GM18873 (cell line): ENCODE measurements around the gene GPHN.
A peak's percentile ranks its signal among the peaks of the same experiment; 100 is the strongest.
"Not testable (repeated sequence)": the region's sequence is repeated elsewhere in the genome, so short reads cannot be mapped to it uniquely, and the experiment has no call there.

Experiments
- ATAC-seq: cut with Tn5 transposase; IDR thresholded peaks from one replicate; pipeline ENCODE4 v1.9.1; 2021; ENCODE audit warnings: mild to moderate bottlenecking, moderate library complexity, moderate number of reproducible peaks; ENCODE audit not compliant: unreplicated experiment, low FRiP score

GPHN gene

GRCh38 chr14:66498311-66498710 is 9.6 kb upstream of the GPHN start:
- ATAC-seq, result no peak

DNA sequence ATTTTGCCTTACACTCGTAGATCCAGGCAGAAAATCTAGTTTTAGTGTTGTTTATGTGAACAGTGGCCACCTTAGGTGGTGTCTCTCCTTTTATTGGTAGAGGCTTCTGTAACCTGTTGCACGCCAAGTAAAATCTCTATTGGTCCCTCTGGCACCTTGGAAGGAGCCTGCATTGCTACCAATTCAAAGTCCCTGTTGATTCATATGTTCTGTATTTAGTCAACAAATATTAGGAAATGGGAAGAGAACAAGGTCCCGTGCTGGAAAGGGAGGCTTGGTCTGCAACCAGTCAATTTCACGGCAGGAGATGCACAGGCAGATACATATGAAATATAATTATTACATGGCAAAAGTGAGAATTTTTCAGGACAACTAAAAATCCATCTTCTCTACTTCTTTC is 6.4 kb upstream of the GPHN start:
- ATAC-seq, result no peak

- ATAC-seq, result not testable (repeated sequence)
Measured at GRCh38 chr14:66502836-66503235, 5.1 kb upstream of the GPHN start.

- ATAC-seq, result no peak
Measured at GRCh38 chr14:66503532-66503931, 4.4 kb upstream of the GPHN start.

GRCh38 chr14:66507181-66507721 is 696 bp upstream of the GPHN start:
- peak; percentile 16 for ATAC-seq

DNA sequence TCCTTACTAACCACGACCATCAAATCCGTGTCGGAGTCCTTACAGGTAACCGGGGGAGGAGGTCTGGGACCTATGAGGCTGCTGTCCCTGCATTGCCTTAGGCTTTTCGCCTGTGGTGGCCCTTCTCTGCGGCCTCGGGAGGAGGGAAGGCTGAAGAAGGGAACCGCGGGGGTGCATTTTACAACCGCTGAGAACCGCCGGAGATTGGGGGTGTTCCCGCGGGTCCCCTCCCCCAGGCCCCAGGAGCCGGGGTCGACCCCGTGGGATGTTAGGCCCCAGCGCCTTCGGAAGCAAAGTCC is 549 bp downstream of the GPHN start:
- no peak for ATAC-seq

DNA sequence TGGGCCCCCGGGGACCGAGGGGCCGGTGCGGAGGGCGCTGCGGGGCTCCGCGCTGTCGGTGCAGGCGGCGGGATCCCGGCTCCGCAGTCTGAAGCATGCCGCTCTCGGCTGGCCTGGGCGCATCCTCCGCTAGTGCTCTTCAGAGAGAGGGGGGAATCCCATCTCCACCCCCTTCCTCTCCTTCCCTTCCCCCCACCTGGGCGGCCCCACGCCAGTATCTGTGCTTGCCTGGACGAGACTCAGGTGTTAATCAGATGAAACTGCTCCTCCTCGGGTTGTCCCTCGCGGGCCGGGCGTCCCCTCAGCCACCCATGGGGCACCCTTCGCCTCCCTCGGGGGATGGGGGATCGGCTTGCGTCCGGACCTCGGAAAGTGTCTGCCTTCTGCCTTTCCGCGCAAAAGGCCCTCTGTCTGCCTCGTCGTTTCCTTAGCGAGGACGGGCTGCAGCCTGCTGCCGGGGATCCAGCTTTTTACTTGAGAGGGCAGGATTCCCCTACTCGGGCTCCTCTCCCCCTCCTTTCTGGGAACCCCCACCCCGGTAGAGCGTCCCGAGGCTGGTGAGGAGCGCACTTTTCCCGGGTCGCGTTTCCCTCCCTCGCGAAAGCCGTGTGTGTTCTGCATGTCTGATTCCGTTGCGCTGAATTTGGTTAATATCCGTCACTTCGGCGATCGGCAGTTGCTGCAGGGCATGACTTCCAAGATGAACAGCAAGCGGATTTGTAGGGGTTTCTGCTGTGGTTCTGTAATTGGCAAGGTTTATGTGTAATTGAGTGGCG is 1.1 kb downstream of the GPHN start:
- no peak for ATAC-seq

DNA sequence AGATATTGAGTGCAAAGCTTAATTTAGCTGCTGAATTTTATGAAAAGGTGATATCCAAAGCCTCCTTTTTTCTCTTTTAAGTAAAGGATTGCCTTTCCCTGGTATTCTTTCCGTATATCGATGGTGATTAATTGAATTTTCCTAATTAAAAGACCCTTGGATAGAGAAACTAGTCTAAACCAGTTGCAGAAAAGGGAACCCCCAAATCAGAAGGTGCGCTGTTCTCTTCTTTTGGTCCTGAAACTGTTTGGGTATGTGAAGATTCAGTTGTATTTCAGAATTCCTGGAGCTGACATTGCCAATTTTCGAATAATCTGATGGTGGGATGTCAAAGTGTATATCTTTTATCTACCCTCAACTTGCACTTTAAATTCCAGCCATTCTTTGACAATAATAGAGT is 1.9 kb downstream of the GPHN start:
- ATAC-seq, result no peak

DNA sequence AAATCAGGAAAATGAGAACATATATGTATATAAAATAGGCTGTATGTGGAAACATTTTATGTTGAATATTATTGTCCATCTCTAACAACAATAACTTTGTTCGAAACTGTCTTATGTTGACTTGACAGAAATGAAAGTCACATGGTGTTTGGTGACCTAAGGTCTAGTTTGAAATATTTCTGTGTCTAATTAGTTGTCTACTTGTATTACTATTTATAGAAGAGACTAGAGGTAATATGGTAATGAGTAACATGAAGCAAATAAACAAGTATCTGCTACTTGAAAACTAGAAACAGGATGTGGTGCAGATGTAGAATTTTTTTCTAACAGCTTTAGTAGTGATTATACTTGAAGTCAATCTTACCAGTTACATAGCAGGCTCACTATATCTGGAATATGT is 3.9 kb downstream of the GPHN start:
- ATAC-seq, result no peak

DNA sequence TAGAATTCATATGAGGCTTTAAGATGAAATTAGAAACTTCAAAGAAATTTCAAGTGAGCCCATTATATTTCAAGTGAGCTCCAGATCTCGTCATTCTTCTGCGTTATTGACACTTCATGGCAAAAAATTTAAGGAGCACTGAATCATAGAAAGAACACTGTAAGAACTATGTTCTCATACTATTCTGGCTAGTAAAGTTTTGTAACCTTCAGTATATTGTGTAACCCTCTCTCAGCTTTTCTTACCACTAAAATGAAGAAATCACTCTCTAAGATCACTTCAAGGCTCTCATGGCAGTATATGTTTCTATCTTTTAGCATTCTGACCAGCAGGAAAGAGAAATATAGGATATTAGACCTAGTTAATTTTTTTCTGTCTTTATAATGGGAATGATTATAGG is 6.3 kb downstream of the GPHN start:
- ATAC-seq, result no peak

GRCh38 chr14:66530526-66530925 is 22.6 kb downstream of the GPHN start:
- no peak for ATAC-seq

- no peak for ATAC-seq
Measured at GRCh38 chr14:66539034-66539433, 31.1 kb downstream of the GPHN start.

GRCh38 chr14:66540038-66540437 is 32.1 kb downstream of the GPHN start:
- ATAC-seq, result no peak

DNA sequence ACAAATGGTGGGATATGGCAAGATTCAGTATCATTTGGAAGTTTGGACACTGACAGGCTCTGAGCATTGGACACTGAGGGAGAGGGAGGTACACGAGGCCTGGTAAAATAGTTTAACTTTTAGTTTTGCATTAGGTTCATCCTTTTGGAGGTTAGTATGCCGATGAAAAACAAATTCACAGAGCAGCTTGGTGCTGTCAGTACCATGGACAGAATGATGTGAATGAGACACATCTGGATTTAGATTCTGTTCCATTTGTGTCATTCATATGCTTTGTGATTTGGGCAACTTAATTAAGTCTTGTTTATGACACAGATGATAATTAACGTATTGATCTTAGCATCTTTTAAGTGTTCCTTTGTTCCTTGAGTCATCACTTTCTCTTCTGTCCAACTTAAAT is 33.7 kb downstream of the GPHN start:
- ATAC-seq, result no peak

DNA sequence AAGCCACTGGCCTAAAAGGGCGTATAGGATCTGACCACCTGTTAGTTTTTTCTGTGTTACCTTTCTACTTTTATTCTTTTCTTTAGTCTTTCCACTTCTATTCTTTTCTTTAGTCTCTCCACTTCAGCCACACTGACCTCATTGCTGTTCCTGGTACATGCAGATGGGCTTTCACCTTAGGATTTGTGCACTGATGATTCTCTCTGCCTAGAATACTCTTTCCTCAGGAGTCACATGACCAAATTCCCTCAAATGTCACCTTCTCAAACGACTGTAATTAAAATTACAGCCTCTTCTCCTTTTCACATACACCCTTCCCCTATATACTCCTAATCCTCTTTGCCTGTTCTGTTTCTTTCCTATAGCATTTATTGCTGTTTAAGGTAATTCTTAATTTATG is 36.0 kb downstream of the GPHN start:
- no peak for ATAC-seq

DNA sequence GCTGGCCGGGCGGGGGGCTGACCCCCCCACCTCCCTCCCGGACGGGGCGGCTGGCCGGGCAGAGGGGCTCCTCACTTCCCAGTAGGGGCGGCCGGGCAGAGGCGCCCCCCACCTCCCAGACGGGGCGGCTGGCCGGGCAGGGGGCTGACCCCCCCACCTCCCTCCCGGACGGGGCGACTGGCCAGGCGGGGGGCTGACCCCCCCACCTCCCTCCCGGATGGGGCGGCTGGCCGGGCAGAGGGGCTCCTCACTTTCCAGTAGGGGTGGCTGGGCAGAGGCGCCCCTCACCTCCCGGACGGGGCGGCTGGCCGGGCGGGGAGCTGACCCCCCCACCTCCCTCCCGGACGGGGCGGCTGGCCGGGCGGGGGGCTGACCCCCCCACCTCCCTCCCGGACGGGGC is 37.2 kb downstream of the GPHN start:
- ATAC-seq, result not testable (repeated sequence)

GRCh38 chr14:66545751-66546150 is 37.8 kb downstream of the GPHN start:
- ATAC-seq, result not testable (repeated sequence)

DNA sequence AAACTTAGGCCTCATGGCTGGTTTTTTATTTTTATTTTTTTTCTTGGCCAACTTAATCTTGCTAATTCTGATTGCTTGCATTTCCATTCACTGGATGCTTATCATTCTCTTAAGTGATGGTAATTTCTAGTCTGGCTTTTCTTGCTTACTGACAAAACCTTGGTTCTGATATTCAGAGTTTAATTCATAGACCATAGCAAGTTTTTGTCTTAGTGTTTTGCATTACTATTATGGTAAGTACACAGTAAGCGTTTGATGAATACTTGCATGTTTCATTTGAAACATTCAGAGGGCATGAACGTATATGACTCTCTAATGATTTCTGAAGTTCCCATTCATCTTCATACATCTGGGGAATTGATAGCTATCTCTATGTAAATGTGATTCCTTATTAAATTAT is 55.8 kb downstream of the GPHN start:
- ATAC-seq, result no peak

DNA sequence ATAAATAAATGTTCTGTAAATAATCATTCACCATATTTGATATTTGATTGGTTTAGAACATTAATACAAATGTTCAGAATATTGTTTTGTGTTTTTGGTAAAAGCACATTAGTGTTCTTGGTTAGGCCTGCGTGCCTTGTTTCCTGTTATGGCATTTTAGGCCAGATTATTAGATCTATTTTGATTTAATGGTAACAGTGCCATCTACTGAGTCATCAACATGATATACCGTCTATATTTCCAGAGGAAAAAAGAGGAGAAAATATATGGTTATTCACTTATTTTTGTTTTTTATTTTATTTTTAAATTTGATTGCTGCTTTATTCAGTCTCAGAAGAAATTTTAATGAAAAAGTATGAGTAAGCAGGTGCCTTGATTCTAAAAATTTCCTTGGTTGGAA is 60.3 kb downstream of the GPHN start:
- ATAC-seq, result no peak

GRCh38 chr14:66572826-66573225 is 64.9 kb downstream of the GPHN start:
- no peak for ATAC-seq

- no peak for ATAC-seq
Measured at GRCh38 chr14:66575014-66575413, 67.1 kb downstream of the GPHN start.

DNA sequence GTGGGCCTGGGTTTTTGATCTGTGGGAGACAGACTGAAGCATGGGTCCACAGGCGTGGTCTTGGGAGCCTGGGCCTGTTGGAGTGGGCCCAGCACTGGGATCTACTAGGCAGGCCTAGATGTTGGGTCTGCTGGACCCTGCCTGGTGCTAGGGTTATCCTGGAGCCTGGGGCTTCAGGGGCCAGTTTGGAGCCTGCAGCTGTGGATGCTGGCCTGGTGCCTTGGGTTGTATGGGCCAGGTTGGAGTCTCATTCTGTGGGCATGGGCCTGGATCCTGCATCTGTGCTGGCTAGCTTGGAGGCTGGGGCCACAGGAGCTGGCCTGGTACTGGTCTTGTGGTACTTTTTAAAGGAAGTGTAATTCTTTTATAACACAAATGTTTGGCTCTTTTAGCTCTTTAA is 68.0 kb downstream of the GPHN start:
- no peak for ATAC-seq

DNA sequence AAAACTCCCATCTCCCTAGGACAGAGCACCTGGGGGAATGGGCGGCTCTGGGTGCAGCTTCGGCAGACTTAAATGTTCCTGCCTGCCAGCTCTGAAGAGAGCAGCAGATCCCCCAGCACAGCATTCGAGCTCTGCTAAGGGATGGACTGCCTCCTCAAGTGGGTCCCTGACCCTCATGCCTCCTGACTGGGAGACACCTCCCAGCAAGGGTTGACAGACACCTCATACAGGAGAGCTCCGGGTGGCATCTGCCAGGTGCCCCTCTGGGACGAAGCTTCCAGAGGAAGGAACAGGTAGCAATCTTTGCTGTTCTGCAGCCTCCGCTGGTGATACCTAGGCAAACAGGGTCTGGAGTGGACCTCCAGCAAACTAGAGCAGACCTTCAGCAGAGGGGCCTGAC is 79.8 kb downstream of the GPHN start:
- ATAC-seq, result not testable (repeated sequence)
